Upper lobe of left lung (tissue), 4 donors: ENCODE measurements around the gene IPO11.

ENCODE experiments used
- CTCF ChIP-seq, 6 experiments: fragments of 450-650 bp in 4 of 6; fragments of 200-600 bp in 2 of 6; sonication (generic) in 2 of 6; IDR thresholded peaks; one replicate each; pipeline ENCODE4 v1.5.1; 2016 to 2019; ENCODE audit warnings: antibody characterized with exemption in 6 of 6
- EP300 ChIP-seq, 4 donors: sonication (generic); formaldehyde crosslinking; IDR thresholded peaks; one replicate each; pipeline ENCODE4 v1.5.1; 2017; ENCODE audit warnings: antibody characterized with exemption in 4 of 4, control low read depth in 2 of 4
- POLR2A ChIP-seq, 4 donors: fragments of 450-650 bp; IDR thresholded peaks; one replicate each; pipeline ENCODE4 v1.5.1; 2016 to 2017; ENCODE audit warnings: antibody characterized with exemption in 4 of 4, mild to moderate bottlenecking in 2 of 4
- POLR2AphosphoS5 ChIP-seq, 2 donors: sonication (generic); formaldehyde crosslinking; IDR thresholded peaks; one replicate each; pipeline ENCODE4 v1.5.1; 2017; ENCODE audit warnings: antibody characterized with exemption in 2 of 2

GRCh38 chr5:62509806-62510205 lies 97.2 kb downstream of the IPO11 start:
- TF ChIP-seq CTCF (IDR thresholded peaks at IDR 0.05) (no peak), POLR2AphosphoS5 (IDR thresholded peaks at IDR 0.05) (no peak), POLR2A (IDR thresholded peaks at IDR 0.05) (no peak), EP300 (IDR thresholded peaks at IDR 0.05) (no peak)
